ENCODE data around the gene HNRNPK.

The HNRNPK gene

DNA sequence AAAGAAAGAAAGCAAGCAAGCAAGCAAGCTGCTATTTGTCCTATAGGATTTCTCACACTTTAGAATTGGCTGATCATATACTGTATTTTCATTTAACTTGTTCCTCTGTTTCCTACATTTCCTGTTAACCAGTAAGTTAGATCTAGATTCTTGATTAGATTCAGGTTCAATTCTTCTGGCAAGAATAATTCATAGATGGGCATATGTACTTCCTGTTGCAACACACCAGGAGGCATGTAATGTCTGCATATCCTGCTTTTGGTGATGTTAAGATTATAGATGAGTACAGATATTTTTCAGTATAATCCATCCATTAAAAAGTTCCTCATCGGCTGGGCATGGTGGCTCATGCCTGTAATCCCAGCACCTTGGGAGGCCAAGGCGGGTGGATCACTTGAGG, 48.0 kb downstream of the HNRNPK start:
- no peaks in the 10 kb centered on the region for H3K27me3 Mint-ChIP-seq
- no peaks in the 10 kb centered on the region for H3K36me3 Mint-ChIP-seq (ENCODE audit: low read depth)
- H3K4me3 Mint-ChIP-seq, result no peak overlapping the region
- peaks cover 9% of the 10 kb centered on the region for H3K4me1 Mint-ChIP-seq (ENCODE audit: low read depth)
- H3K27ac Mint-ChIP-seq, result no peak overlapping the region
- H3K9me3 Mint-ChIP-seq, result no peaks in the 10 kb centered on the region

DNA sequence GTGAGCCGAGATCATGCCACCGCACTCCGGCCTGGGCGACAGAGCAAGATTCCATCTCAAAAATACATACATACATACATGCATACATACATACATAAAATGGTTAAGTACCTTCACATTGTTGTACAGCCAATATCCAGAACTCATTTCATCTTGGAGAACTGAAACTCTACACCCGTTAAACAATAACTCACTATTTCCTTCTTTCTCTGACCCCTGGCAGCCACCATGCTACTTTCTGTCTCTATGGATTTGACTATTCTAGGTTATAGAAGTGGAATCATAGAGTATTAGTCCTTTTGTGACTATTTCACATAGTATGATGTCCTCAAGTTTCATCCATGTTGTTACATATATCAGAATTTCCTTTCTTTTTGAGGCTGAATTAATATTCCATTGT, 49.1 kb downstream of the HNRNPK start:
- H3K27me3 Mint-ChIP-seq, result no peaks in the 10 kb centered on the region
- H3K9me3 Mint-ChIP-seq, result no peaks in the 10 kb centered on the region
- no peak overlapping the region for H3K27ac Mint-ChIP-seq
- H3K36me3 Mint-ChIP-seq (ENCODE audit: low read depth), result no peaks in the 10 kb centered on the region
- peaks cover 9% of the 10 kb centered on the region for H3K4me1 Mint-ChIP-seq (ENCODE audit: low read depth)
- no peak overlapping the region for H3K4me3 Mint-ChIP-seq

DNA sequence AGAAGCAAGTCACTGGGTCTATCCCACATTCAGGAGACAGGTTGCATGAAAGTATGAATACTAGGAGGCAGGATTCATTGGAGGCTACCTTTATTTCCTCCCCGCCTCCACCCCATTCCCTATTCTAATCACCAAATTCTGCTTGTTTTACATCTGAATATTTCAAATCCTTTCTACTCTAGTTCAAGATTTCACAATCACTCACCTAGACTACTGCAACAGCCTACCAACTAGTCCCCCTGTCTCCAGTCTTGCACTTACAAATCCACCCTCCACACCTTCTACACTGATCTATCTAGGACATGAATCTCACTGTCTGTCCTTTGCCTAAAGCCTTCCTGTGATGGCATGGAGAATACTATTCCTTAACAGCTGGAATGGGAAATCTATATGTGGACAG, 52.4 kb downstream of the HNRNPK start:
- Mint-ChIP-seq H3K4me3 (no peak overlapping the region), H3K9me3 (no peaks in the 10 kb centered on the region), H3K36me3 (ENCODE audit: low read depth) (no peaks in the 10 kb centered on the region), H3K4me1 (ENCODE audit: low read depth) (peaks cover 9% of the 10 kb centered on the region), H3K27me3 (no peaks in the 10 kb centered on the region), H3K27ac (no peak overlapping the region)

DNA sequence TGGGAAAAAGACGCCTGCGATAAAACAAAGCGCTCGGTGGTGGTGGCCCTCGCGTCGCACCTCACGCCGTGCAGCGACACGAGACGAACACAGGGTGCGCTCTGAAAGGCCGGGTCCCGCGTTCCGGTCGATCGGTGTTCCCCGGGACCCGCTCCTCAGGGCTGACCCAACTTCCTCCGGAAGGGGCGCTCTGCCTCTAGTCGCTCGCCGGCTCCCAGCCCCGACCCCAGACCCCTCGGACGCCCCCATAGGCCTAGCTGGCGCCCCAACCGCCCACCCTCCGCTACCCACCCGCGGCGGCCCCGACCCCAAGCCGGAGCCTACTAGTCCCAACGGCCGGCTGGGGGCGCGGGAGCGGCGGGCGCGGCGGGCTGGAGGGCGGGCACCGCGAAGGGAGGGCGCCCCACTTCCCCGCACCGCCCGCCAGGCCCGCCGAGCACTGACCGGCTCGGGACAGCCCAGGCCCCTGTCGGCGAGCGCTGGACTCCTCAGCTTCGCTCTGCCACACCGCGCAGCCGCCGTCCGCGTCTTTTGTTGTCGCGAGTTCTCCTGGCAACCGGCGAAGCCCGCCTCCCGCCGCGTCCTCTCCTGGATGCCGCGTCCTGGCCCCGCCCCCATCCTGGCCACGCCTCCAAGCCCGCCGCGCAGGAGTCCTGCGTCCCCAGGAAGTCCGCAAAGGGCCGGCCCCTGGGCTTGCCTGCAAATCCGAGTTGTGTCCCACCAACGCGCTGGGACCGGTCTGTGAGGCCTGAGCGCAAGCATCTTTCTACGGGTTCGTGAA, 58.9 kb downstream of the HNRNPK start, which contains the start of gene KIF27:
Gene KIF27, minus strand, starts transcription at position 506 of the 781 bp plus-strand sequence. CDS start 5,841 bp downstream, outside the sequence.
- H3K36me3 Mint-ChIP-seq (ENCODE audit: low read depth), result no peaks in the 10 kb centered on the region
- peak within 1 kb of the TSS; percentile 82 for H3K4me3 Mint-ChIP-seq
- H3K4me1 Mint-ChIP-seq (ENCODE audit: low read depth), result peaks cover 23% of the 10 kb centered on the region
- H3K27me3 Mint-ChIP-seq, result no peaks in the 10 kb centered on the region
- peak within 1 kb of the TSS; percentile 89 for H3K27ac Mint-ChIP-seq
- H3K9me3 Mint-ChIP-seq, result no peaks in the 10 kb centered on the region

DNA sequence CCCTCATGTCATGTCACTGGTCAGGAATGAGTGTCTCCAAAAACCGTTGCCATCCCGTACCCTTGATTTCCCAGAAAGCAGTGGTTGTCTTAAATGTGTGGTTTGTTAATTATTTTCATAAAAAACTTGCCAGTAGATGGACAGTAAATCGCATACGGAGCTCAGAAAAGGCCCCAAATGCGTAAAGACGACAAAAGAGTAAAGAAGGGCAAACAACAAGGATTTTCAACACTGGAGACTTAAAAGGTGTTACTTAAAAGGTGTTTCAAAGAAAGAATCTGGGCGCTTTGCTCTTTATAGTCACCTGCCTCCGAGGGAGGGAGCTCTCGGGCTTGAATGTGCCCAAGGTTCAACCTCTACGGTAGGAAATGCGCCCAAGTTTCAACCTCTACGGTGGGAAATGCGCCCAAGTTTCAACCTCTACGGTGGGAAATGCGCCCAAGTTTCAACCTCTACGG, 59.5 kb downstream of the HNRNPK start:
- peak overlapping the region; percentile 82 for H3K4me3 Mint-ChIP-seq
- H3K36me3 Mint-ChIP-seq (ENCODE audit: low read depth), result no peaks in the 10 kb centered on the region
- no peaks in the 10 kb centered on the region for H3K27me3 Mint-ChIP-seq
- peaks cover 23% of the 10 kb centered on the region for H3K4me1 Mint-ChIP-seq (ENCODE audit: low read depth)
- H3K27ac Mint-ChIP-seq, result peak overlapping the region; percentile 89
- no peaks in the 10 kb centered on the region for H3K9me3 Mint-ChIP-seq

DNA sequence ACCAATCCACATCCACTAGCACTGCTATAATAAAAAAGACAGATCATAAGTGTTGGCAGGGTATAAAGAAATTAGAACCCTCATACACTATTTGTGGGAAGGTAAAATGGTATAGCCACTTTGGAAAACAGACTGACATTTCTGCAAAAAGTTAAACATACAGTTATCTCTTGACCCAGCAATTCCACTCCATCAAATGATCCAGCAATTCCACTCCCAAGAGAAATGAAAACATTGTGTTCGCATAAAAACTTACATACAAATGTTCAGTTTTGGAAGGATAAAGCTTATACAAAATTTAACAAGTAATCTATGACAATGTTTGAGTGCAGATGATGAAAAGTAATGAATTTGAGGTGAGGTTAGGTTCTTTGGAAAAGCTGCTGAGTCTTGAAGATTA, 60.9 kb downstream of the HNRNPK start:
- no peak overlapping the region for H3K27ac Mint-ChIP-seq
- no peaks in the 10 kb centered on the region for H3K36me3 Mint-ChIP-seq (ENCODE audit: low read depth)
- no peaks in the 10 kb centered on the region for H3K27me3 Mint-ChIP-seq
- H3K4me1 Mint-ChIP-seq (ENCODE audit: low read depth), result peaks cover 23% of the 10 kb centered on the region
- no peaks in the 10 kb centered on the region for H3K9me3 Mint-ChIP-seq
- no peak overlapping the region for H3K4me3 Mint-ChIP-seq
